ENCODE results near the gene WDR26. TPM values are rescaled to one million over a fixed set of nuclear protein-coding genes. Genes with fewer than 3 reads are reported as not detected.

WDR26 gene
- total RNA-seq, 4 donors from 2014 or later, result 120 to 141 (median 130) TPM

DNA sequence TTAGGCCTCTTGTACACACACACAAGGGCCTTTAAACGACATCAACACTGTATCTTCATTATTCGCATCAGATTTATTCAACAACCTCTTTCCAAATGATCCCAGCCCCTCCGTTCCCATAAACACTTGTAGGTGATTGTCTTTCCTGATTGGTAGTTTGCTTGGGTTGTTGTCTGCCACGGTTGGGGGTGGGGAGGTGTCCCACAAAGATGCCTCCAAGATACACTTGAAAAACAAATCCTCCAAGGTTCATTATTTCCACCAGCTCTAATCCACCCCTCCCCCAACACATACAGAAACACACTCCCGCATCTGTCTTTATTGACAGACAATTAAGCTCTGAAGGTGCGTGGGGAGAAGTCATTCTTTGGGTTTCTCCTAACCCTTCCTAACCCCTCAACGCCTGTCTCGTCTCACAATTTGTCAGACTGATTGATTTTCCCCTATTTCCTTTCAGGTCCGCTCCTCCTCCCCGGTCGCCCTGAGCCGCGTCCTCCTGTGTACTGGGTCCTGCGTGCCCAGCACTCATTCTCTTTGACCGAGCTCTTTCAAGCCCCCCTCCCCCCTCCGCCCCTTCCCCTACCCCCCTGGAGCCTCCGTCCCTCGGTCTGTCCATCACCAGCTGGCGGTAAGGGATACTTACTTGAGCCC lies 1.4 kb downstream of the WDR26 start:
- intact Hi-C loops (cut with DNase I; ENCODE audit: low total_unique reads), result no loop called here
- peak overlapping the region; percentile 89 for H3K4me3 ChIP-seq (ENCODE audit: low read depth, poor library complexity, severe bottlenecking)
- TF ChIP-seq, protein P1, sequence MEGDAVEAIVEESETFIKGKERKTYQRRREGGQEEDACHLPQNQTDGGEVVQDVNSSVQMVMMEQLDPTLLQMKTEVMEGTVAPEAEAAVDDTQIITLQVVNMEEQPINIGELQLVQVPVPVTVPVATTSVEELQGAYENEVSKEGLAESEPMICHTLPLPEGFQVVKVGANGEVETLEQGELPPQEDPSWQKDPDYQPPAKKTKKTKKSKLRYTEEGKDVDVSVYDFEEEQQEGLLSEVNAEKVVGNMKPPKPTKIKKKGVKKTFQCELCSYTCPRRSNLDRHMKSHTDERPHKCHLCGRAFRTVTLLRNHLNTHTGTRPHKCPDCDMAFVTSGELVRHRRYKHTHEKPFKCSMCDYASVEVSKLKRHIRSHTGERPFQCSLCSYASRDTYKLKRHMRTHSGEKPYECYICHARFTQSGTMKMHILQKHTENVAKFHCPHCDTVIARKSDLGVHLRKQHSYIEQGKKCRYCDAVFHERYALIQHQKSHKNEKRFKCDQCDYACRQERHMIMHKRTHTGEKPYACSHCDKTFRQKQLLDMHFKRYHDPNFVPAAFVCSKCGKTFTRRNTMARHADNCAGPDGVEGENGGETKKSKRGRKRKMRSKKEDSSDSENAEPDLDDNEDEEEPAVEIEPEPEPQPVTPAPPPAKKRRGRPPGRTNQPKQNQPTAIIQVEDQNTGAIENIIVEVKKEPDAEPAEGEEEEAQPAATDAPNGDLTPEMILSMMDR (IDR thresholded peaks at IDR 0.05), result no peak
- TF ChIP-seq POLR2A (IDR thresholded peaks at IDR 0.05), result no peak
- peak in 1 of 2 donors; percentile 61 for DNase-seq (ENCODE audit: low spot score in 2 of 2)
- 0 to 1% methylated on average over 19 of the region's 19 CpGs for WGBS, 2 donors

GRCh38 chr1:224432672-224433040 lies 1.9 kb downstream of the WDR26 start:
- WGBS, 2 donors, result 5% methylated on average over 6 of the region's 6 CpGs
- intact Hi-C loops (cut with DNase I; ENCODE audit: low total_unique reads), result no loop called here
- DNase-seq (ENCODE audit: low spot score in 2 of 2), result no peak
- TF ChIP-seq, protein P1 (IDR thresholded peaks at IDR 0.05), result no peak
- no peak for TF ChIP-seq POLR2A (IDR thresholded peaks at IDR 0.05)
- peak overlapping the region; percentile 89 for H3K4me3 ChIP-seq (ENCODE audit: low read depth, poor library complexity, severe bottlenecking)

GRCh38 chr1:224432146-224432545 lies 2.5 kb downstream of the WDR26 start:
- intact Hi-C loops (cut with DNase I; ENCODE audit: low total_unique reads), result no loop called here
- 7 to 12% methylated on average over 2 of the region's 2 CpGs for WGBS, 2 donors
- DNase-seq (ENCODE audit: low spot score in 2 of 2), result no peak
- no peak for TF ChIP-seq POLR2A (IDR thresholded peaks at IDR 0.05)
- TF ChIP-seq, protein P1 (IDR thresholded peaks at IDR 0.05), result no peak
- no peak overlapping the region for H3K4me3 ChIP-seq (ENCODE audit: low read depth, poor library complexity, severe bottlenecking)

DNA sequence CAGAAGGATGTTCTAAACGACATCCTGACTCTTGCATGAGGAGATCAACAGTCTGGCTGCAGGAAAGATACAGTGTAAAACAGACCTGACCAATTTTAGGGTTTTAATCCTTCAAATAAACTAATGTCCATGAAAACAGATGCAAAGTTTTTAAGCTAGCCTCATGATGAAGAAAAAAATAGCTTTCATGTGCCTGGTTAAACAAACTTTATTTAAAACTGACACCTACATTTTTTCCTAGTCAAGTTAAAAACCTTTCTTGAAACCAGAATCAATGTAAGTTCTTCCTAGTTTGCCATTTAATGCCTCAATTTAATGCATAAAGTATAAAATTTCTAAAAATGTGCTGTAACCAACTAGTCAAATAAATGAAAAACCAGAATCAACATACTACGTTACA lies 2.9 kb downstream of the WDR26 start:
- H3K4me3 ChIP-seq (ENCODE audit: low read depth, poor library complexity, severe bottlenecking), result no peak overlapping the region

GRCh38 chr1:224430511-224431113 lies 4.0 kb downstream of the WDR26 start:
- no peak overlapping the region for H3K4me3 ChIP-seq (ENCODE audit: low read depth, poor library complexity, severe bottlenecking)
- peak in 1 of 2 donors; percentile 62 for DNase-seq (ENCODE audit: low spot score in 2 of 2)
- intact Hi-C loops (cut with DNase I; ENCODE audit: low total_unique reads), result no loop called here
- no peak for TF ChIP-seq POLR2A (IDR thresholded peaks at IDR 0.05)
- TF ChIP-seq, protein P1 (IDR thresholded peaks at IDR 0.05), result no peak
- WGBS, 2 donors, result 15 to 16% methylated on average over 2 of the region's 2 CpGs

More for the DNA sequence above, 2.9 kb downstream of the WDR26 start:
- WGBS, 2 donors, result 11% methylated on average over 2 of the region's 2 CpGs
- no peak for TF ChIP-seq POLR2A (IDR thresholded peaks at IDR 0.05)
- TF ChIP-seq, protein P1 (IDR thresholded peaks at IDR 0.05), result no peak
- DNase-seq (ENCODE audit: low spot score in 2 of 2), result no peak
- intact Hi-C loops (cut with DNase I; ENCODE audit: low total_unique reads), result no loop called here

Data from lower leg skin (tissue), 4 donors.